GM21717 (cell line): ENCODE results near the gene ERFE.

Experiments used
- ATAC-seq: cut with Tn5 transposase; IDR thresholded peaks from one replicate; pipeline ENCODE4 v1.9.1; 2021; ENCODE audit warnings: mild to moderate bottlenecking, moderate library complexity; ENCODE audit not compliant: unreplicated experiment

Gene ERFE

GRCh38 chr2:238152771-238153688, 5.7 kb upstream of the ERFE start:
- ATAC-seq = no peak

DNA sequence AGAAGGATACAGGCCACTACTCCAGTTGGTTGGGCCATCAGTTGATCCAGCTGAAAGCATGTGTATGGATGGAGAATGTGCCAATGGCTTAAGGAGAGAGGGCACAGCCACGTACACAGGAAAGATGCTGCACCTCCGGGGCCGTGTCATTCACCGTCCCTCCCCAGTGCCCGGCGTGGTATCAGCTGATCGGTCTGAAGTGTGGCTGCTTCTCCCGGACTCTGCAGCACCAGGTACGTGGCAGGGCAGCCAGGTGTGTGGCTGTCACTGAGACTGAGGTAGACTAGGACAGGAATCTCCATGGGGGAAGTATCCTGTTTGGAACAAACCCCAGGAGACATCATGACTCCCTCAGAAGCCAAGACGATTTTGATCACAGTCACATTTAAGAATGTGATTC, 4.2 kb upstream of the ERFE start:
- ATAC-seq = no peak

DNA sequence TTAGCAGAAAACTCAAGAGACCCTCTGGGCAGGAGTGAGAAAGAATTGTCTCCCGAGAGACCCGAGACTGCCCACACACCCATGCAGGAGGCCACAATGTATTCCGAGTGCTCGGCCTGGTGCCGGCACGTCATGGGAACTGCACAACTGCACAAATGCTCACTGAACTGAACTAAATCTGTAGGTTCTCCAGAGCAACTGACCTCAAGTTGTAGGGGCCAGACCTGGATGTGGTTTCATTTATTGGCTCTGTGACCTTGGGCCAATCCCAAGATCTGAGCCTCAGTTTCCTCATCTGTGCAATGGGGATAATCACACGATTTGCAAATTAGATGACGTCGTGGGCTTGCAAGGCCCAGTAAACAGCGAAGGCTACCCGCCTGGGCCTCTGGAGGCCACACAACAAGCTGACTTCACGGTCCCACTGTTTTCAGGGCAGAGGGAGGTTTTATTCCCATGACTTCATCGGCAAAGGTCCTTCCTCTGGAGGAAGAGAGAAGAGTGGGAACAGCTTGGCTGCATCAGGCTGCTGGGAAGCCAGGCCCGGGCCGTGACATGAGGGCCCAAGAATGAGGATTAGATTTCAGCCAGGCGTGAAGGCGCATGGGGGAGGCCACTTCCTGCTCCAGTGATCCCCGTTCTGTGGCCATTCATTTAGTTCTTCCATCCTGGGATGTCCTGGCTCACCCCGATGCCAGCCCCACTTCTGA, 3.6 kb upstream of the ERFE start:
- ATAC-seq = no peak

- ATAC-seq = no peak
Measured at GRCh38 chr2:238155761-238156694, 2.7 kb upstream of the ERFE start.

- ATAC-seq = no peak
Measured at GRCh38 chr2:238157506-238158017, 1.2 kb upstream of the ERFE start.

DNA sequence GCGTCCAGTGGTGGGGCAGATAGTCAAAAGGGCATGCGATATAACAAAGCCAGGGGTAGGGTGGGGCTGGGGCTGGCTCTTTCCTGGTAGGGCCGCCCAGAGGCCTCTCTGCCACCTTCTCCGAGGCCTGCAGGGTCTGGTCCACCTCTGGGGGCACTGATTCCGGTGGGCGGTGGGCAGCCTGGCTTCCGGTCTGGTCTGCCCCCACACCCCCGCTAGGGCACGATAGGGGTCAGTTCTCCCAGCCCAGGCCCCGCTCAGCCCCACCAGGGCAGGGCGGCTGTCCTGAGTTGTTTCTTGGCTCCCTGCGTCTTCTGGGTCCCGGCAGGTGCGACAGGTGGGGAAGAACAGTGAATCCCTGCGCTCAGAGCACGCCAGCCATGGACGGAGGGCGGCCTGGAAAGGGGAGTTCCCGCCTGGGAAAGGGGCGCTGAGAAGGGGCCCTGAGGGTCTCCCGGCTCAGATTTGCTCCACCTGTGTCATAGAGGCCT, 707 bp upstream of the ERFE start:
- no peak for ATAC-seq

DNA sequence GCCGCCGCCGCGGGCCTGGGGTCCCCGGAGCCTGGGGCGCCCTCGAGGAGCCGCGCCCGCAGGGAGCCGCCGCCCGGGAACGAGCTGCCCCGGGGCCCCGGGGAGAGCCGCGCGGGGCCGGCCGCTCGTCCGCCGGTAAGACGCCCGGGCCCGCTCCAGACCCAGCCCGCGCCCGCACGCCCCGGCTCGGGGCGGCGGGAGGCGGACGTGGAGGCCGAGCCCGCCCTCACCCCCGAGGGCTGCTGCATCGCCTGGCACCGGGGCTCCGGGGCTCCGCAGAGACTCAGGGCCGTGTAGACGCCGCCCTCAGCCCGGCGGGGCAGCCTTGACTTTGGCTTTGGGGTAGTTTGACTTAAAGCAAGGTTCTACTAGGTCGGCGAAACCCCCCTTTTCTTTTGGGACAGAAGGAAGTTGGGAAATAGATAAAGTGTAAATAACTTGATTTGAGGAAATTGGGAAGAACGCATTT, 335 bp downstream of the ERFE start:
- no peak for ATAC-seq

DNA sequence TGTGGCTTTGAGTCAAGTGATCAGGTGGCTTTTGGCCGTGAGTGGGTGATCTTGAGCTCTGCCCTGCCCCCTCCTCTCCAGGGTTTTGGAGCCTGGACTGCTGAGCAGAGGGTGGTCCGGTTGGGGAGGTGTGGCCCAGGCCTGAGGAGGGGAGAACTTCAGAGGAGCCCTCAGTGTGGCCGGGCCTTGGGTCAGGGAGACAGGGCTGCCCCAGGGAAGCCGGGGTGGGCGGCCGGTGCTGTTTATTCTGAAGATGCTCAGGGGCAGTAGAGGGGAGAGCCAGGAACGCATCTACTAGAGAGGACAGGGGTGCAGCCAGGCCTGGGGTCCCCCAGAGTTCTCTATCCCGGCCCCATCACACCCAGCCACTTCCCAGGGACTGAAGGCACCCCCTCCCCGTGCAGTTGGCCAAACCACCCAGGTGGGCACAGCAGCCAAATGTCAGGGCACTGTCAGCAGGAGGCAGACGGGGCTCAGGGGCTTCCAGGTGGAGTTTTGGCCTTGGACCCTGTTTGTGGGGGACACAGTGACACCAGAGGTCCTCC, 963 bp downstream of the ERFE start:
- no peak for ATAC-seq

DNA sequence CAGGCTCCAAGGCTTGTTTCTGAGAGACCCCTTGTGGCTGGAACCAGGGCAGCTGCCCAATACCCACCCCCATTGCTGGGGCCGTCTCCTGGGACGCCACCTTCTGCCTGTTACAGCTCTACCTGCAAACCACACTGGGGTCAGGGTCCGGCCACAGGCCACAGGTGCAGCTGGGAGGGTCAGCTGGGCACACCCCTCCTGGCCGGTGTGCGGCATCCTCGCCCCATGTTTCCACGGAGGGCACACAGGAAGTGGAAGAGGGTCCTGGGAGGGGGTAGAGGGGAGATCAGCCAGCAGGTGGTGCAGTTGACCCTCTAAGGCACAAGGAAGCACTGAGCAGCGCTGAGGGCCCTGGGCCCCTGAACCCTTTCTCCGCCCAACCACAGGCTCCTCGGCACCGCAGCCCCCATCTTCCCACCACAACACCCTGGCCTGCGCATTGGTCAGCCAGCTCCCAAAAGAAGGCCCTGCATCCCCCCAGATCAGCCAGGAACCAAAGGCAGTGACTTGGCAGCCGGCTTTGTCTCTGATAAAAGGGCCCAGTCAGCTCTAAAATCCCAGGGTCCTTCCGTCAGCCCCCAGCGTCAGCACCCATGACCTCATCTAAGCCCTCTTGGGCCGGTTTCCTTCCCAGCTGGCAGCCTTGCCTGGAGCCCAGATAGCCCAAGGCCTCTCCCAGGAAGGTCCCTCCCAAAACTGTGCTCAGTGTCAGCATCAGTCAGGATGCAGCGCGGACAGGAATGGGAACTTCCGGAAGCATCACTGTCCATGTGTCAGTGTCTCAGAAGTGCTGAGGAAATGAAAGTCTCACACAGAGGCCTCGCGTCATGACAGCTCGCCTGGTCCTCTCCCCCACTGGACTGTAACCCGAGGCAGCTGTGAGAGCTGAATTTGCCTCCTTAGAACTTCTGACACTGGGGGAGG, 1.7 kb downstream of the ERFE start:
- ATAC-seq = no peak

GRCh38 chr2:238161291-238162051, 2.7 kb downstream of the ERFE start:
- no peak for ATAC-seq

DNA sequence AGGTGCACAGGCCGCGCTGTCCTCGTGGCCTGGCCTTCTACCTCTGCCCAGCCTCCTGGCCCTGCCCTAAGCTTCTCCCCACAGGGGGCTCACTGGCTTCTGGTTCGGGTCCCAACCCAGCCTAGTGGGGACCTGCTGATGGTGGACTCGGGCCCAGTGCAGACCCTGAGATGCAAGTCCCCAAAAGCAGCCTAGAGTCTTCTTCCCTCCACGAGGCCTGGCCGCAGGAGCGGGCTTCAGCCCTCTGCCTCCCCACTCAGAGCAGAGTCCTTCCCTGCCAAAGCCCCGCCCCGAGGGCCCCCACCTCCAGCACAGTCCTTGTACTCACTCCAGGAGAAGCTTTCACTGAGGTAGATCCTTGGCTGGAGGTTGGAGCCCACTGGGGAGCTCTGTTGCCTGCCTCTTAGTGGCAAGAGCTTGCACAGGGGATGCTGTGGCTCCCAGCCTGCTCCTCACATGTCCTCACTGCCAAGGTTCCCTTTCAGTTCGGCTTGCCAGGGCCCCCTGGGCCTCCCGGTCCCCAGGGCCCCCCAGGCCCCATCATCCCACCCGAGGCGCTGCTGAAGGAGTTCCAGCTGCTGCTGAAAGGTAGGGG, 3.6 kb downstream of the ERFE start:
- no peak for ATAC-seq

GRCh38 chr2:238162846-238163441, 4.2 kb downstream of the ERFE start:
- no peak for ATAC-seq

- ATAC-seq = no peak
Measured at GRCh38 chr2:238163481-238164198, 4.9 kb downstream of the ERFE start.

GRCh38 chr2:238164906-238165287, 6.1 kb downstream of the ERFE start:
- no peak for ATAC-seq

GRCh38 chr2:238165288-238165921, 6.6 kb downstream of the ERFE start:
- ATAC-seq = no peak
